K562 (cell line): ENCODE data around the gene PRM3. TPM values are rescaled to one million over a fixed set of nuclear protein-coding genes. Genes with fewer than 3 reads are reported as not detected.

Experiments
- ATAC-seq: fragments of 200-7000 bp; cut with Tn5 transposase; 3 replicates; pipeline ENCODE4 v1.9.1; 2020; ENCODE audit warnings: moderate library complexity
- BruUV-seq: library from RNA; stranded (reverse); fragments of 400-500 nt; replicated peaks from 2 replicates; lab custom pipeline; 2021; lab: Mats Ljungman, UMichigan
- CTCF ChIA-PET: fragments of 300-600 bp; formaldehyde crosslinking; extraction: SDS; loops from one replicate; lab custom pipeline; 2021; ENCODE audit warnings: low intra/inter-chr PET ratio; lab: Yijun Ruan, JAX
- POLR2A ChIA-PET: fragments of 300-600, 350-650 bp; sonication (Branson Sonifier 250); formaldehyde crosslinking; extraction: SDS; loops from one replicate; lab custom pipeline; 2021; ENCODE audit warnings: antibody characterized with exemption, inconsistent platforms; lab: Yijun Ruan, JAX
- DNase-seq, 4 experiments: peaks; one replicate each; pipeline versions ENCODE4 v3.0.0 to v3.0.0-alpha.2; 2011 to 2018; ENCODE audit warnings: low spot score in 3 of 4, mixed read lengths in 3 of 4; ENCODE audit errors: extremely low read depth in 1 of 4
- FAIRE-seq: peaks from 2 replicates; lab custom pipeline; 2011; peaks lifted over from hg19 to GRCh38; lab: Jason Lieb, UNC
- H2AFZ ChIP-seq: 2 replicates; pipeline ENCODE4 v1.6.0; 2011; ENCODE audit warnings: low read depth, low read length, control low read depth, inconsistent platforms
- H3K27ac ChIP-seq: fragments of 200-600 bp; 3 replicates; pipeline ENCODE4 v1.8.0; 2011; ENCODE audit warnings: low read depth, mild to moderate bottlenecking, control low read depth, inconsistent platforms, low read length, moderate library complexity, mixed read lengths; ENCODE audit errors: extremely low read depth
- H3K27me3 ChIP-seq, 2 experiments: fragments of 300-600 bp in 1 of 2; 2 replicates in 1 of 2; 3 replicates in 1 of 2; pipeline versions ENCODE4 v1.6.0 to v1.8.0; 2011; ENCODE audit warnings: inconsistent platforms in 2 of 2, low read length in 2 of 2, mild to moderate bottlenecking in 1 of 2, mixed read lengths in 1 of 2, moderate library complexity in 1 of 2; ENCODE audit not compliant: control insufficient read depth in 2 of 2, insufficient read depth in 2 of 2
- H3K36me3 ChIP-seq: fragments of 300-600 bp; 3 replicates; pipeline ENCODE4 v1.8.0; 2011; ENCODE audit warnings: mild to moderate bottlenecking, low read length, inconsistent platforms; ENCODE audit not compliant: control insufficient read depth, insufficient read depth
- H3K4me1 ChIP-seq, 2 experiments: fragments of 200-600 bp in 1 of 2; replicated peaks in 1 of 2; 2 replicates in 1 of 2; 3 replicates in 1 of 2; pipeline versions ENCODE4 v1.5.1 to v1.8.0; 2011; ENCODE audit warnings: inconsistent platforms in 2 of 2, low read length in 2 of 2, mild to moderate bottlenecking in 1 of 2, mixed read lengths in 1 of 2, moderate library complexity in 1 of 2; ENCODE audit not compliant: control insufficient read depth in 2 of 2, insufficient read depth in 2 of 2
- H3K4me2 ChIP-seq: 2 replicates; pipeline ENCODE4 v1.6.1; 2011; ENCODE audit warnings: low read length, control low read depth, inconsistent platforms, mixed read lengths; ENCODE audit not compliant: insufficient read depth
- H3K4me3 ChIP-seq: fragments of 200-600 bp; sonication (generic), shearing (Covaris generic); 2 replicates; pipeline ENCODE4 v1.5.1; 2016; ENCODE audit warnings: control low read depth, inconsistent platforms
- H3K79me2 ChIP-seq: fragments of 200-600 bp; 3 replicates; pipeline ENCODE4 v1.8.0; 2011; ENCODE audit warnings: low read length, inconsistent platforms; ENCODE audit not compliant: control insufficient read depth, insufficient read depth
- H3K9ac ChIP-seq, 2 experiments: 2 replicates each; pipeline versions ENCODE4 v1.6.0 to v1.6.1; 2011; ENCODE audit warnings: low read depth in 2 of 2, low read length in 2 of 2, control low read depth in 1 of 2, inconsistent platforms in 1 of 2, mild to moderate bottlenecking in 1 of 2, mixed read lengths in 1 of 2; ENCODE audit not compliant: insufficient read depth in 1 of 2
- H3K9me1 ChIP-seq: one replicate; pipeline ENCODE4 v1.6.0; 2011; ENCODE audit warnings: inconsistent platforms, mild to moderate bottlenecking, low read length, moderate library complexity; ENCODE audit not compliant: control insufficient read depth, insufficient read depth
- H3K9me3 ChIP-seq: replicated peaks from 2 replicates; pipeline ENCODE4 v1.5.1; 2011; ENCODE audit warnings: low read depth, low read length, inconsistent platforms; ENCODE audit not compliant: control insufficient read depth, insufficient read depth
- H4K20me1 ChIP-seq: replicated peaks from 2 replicates; pipeline ENCODE4 v1.6.1; 2011; ENCODE audit warnings: low read length, inconsistent platforms, mixed read lengths; ENCODE audit not compliant: control insufficient read depth, insufficient read depth
- MAFK ChIP-seq: IDR thresholded peaks from 2 replicates; pipeline ENCODE4 v1.6.1; 2011; ENCODE audit warnings: low read length, improper control_type of control experiment
- MGA ChIP-seq: fragments of 450-650 bp; IDR thresholded peaks from 2 replicates; pipeline ENCODE4 v1.6.1; 2016; ENCODE audit warnings: mild to moderate bottlenecking, moderate library complexity
- TARDBP ChIP-seq: fragments of 450-650 bp; IDR thresholded peaks from 2 replicates; pipeline ENCODE4 v1.6.1; 2016
- ZBTB2 ChIP-seq: fragments of 450-650 bp; IDR thresholded peaks from 2 replicates; pipeline ENCODE4 v1.6.1; 2016; ENCODE audit warnings: antibody characterized with exemption
- ZEB2 ChIP-seq: fragments of 450-650 bp; IDR thresholded peaks from 2 replicates; pipeline ENCODE4 v1.6.1; 2016
- ZNF277 ChIP-seq: fragments of 250-450 bp; sonication (Bioruptor Pico); IDR thresholded peaks from 2 replicates; pipeline ENCODE4 v1.8.0; 2022; ENCODE audit warnings: inconsistent platforms, mild to moderate bottlenecking, moderate library complexity, borderline replicate concordance
- ZNF57 ChIP-seq: fragments of 450-650 bp; formaldehyde crosslinking; IDR thresholded peaks from 2 replicates; pipeline ENCODE4 v1.4.0; 2020; ENCODE audit warnings: mild to moderate bottlenecking, moderate library complexity
- WGBS: fragments of 100-300 bp; shearing (Covaris generic); methylation state at CpG from one replicate; pipeline ENCODE4 v1.1.6; 2016; ENCODE audit warnings: low coverage, mixed read lengths; ENCODE audit not compliant: insufficient coverage; ENCODE audit errors: missing lambda C conversion rate; 5-methylcytosine and 5-hydroxymethylcytosine counted together
- in situ Hi-C: fragments of 300-500 bp; cut with MboI; formaldehyde crosslinking; loops from 4 replicates; pipeline ENCODE4 v1.15.0; 2018; ENCODE audit warnings: inconsistent platforms, mixed read lengths
- intact Hi-C: fragments of 100-400 bp; cut with micrococcal nuclease; formaldehyde crosslinking; loops from 2 replicates; pipeline ENCODE4 v1.14.2; 2022
- polyA plus RNA-seq, 8 experiments: library from polyadenylated mRNA; depleted of rRNA in 4 of 8; stranded (reverse) in 5 of 8; unstranded in 3 of 8; fragments of >200 nt; fragmentation: Nextera tagmentation in 2 of 8; fragmentation: Illumina TruSeq in 1 of 8; extraction: Ambion mirVana in 2 of 8; extraction: Trizol in 1 of 8; gene quantifications; 2 replicates each; pipeline versions ENCODE4 v1.2.1 to v1.2.3, GENCODE V29; 2011 to 2014; ENCODE audit warnings: inconsistent platforms in 1 of 8, missing spikeins in 1 of 8
- total RNA-seq, 7 experiments: library from RNA; depleted of rRNA in 6 of 7; stranded (reverse); fragments of >200 nt in 6 of 7; fragmentation: Illumina TruSeq in 2 of 7; extraction: Trizol in 2 of 7; gene quantifications; 2 replicates each; pipeline versions ENCODE4 v1.2.1 to v1.2.3, GENCODE V29; 2011 to 2021; ENCODE audit warnings: low replicate concordance in 1 of 7

Gene PRM3
- total and polyA plus RNA-seq, 9 of the 15 experiments (the other 6 are each of a cell fraction or from before 2014, with no cell fraction given) = not detected

GRCh38 chr16:11232302-11232851, 41.1 kb downstream of the PRM3 start:
- in situ Hi-C loops = no loop called here
- no TSS peak for BruUV-seq
- H4K20me1 ChIP-seq = no peaks in the 10 kb centered on the region
- no peak overlapping the region for H3K4me3 ChIP-seq
- H3K27ac ChIP-seq = peak overlapping the region; percentile 95
- ATAC-seq (no peak), FAIRE-seq (no peak), DNase-seq (no peak)
- WGBS = 46% methylated on average over 2 of the region's 3 CpGs
- H3K9me3 ChIP-seq = no peaks in the 10 kb centered on the region
- peaks cover 37 to 46% of the 10 kb centered on the region in 2 experiments for H3K4me1 ChIP-seq
- intact Hi-C loops = no loop called here
- peak overlapping the region; percentile 73 for H3K4me2 ChIP-seq
- H3K79me2 ChIP-seq = no peaks in the 10 kb centered on the region
- H3K9ac ChIP-seq = peak overlapping the region in 1 of 2 experiments; percentile 58; a peak in 3 of 4 replicates
- H2AFZ ChIP-seq = peak overlapping the region; percentile 90; the same call in 1 of the 2 replicates
- ChIA-PET CTCF (interaction anchor here (1.2 kb wide), 1 partner anchor 130 kb away, joined by 3 read pairs; no protein-coding TSS in a partner anchor), POLR2A (interaction anchor here (0.6 to 2.5 kb wide), 3 partner anchors 14 to 22 kb away, joined by 3 to 8 read pairs (median 3); no protein-coding TSS in a partner anchor)
- no peaks in the 10 kb centered on the region for H3K36me3 ChIP-seq
- H3K27me3 ChIP-seq = no peaks in the 10 kb centered on the region
- H3K9me1 ChIP-seq = no peaks in the 10 kb centered on the region
- TF ChIP-seq TARDBP (no peak), ZEB2 (no peak), ZNF277 (CRISPR knock-in tag) (no peak), ZBTB2 (no peak), MAFK (no peak), ZNF57 (no peak), MGA (no peak)
